Loucy (cell line): ENCODE data around the gene FSTL4.

Source experiments
- H2AFZ ChIP-seq: fragments of 200-600 bp; sonication (generic); 2 replicates; pipeline ENCODE4 v1.6.0; 2016; ENCODE audit warnings: antibody characterized with exemption, mild to moderate bottlenecking, low read length, moderate library complexity
- H3F3A ChIP-seq: fragments of 200-600 bp; 2 replicates; pipeline ENCODE4 v1.6.0; 2016; ENCODE audit warnings: antibody characterized with exemption, low read depth, mild to moderate bottlenecking
- H3K27me3 ChIP-seq: fragments of 200-600 bp; sonication (generic); 2 replicates; pipeline ENCODE4 v1.6.1; 2014; ENCODE audit warnings: low read length, mild to moderate bottlenecking; ENCODE audit not compliant: insufficient read depth, poor library complexity, severe bottlenecking
- H3K36me3 ChIP-seq: fragments of 200-600 bp; sonication (generic); 2 replicates; pipeline ENCODE4 v1.6.1; 2016; ENCODE audit warnings: low read length; ENCODE audit not compliant: insufficient read depth
- H3K4me1 ChIP-seq: fragments of 200-600 bp; sonication (generic); 2 replicates; pipeline ENCODE4 v1.5.1; 2014; ENCODE audit warnings: low read length, mild to moderate bottlenecking; ENCODE audit not compliant: insufficient read depth, poor library complexity, severe bottlenecking
- H3K4me2 ChIP-seq: fragments of 200-600 bp; sonication (generic); 2 replicates; pipeline ENCODE4 v1.6.0; 2014; ENCODE audit warnings: antibody characterized with exemption, low read length, low read depth, mild to moderate bottlenecking; ENCODE audit not compliant: poor library complexity, severe bottlenecking
- H3K4me3 ChIP-seq: fragments of 200-600 bp; sonication (generic); 2 replicates; pipeline ENCODE4 v1.5.1; 2014; ENCODE audit warnings: low read length, mild to moderate bottlenecking, mixed read lengths; ENCODE audit not compliant: poor library complexity, severe bottlenecking
- H3K79me2 ChIP-seq: fragments of 200-600 bp; sonication (generic); 2 replicates; pipeline ENCODE4 v1.6.1; 2014; ENCODE audit warnings: low read length; ENCODE audit not compliant: insufficient read depth
- H3K9ac ChIP-seq: fragments of 200-600 bp; sonication (generic); 2 replicates; pipeline ENCODE4 v1.6.0; 2014; ENCODE audit warnings: mild to moderate bottlenecking, low read depth, low read length, moderate library complexity; ENCODE audit not compliant: poor library complexity, severe bottlenecking
- H3K9me2 ChIP-seq: fragments of 200-600 bp; sonication (generic); replicated peaks from 2 replicates; pipeline ENCODE4 v1.6.1; 2016; ENCODE audit warnings: low read depth, low read length, mixed read lengths
- H3K9me3 ChIP-seq: fragments of 200-600 bp; sonication (generic); 2 replicates; pipeline ENCODE4 v1.6.1; 2014; ENCODE audit warnings: mild to moderate bottlenecking, antibody characterized with exemption, low read length, low read depth; ENCODE audit not compliant: insufficient read depth
- H4K20me1 ChIP-seq: fragments of 200-600 bp; sonication (generic); 2 replicates; pipeline ENCODE4 v1.6.0; 2014; ENCODE audit warnings: antibody characterized with exemption, low read length, mild to moderate bottlenecking; ENCODE audit not compliant: insufficient read depth, poor library complexity, severe bottlenecking
- CTCF ChIP-seq: fragments of 200-600 bp; sonication (generic); conservative IDR thresholded peaks from 2 replicates; pipeline ENCODE4 v1.5.1; 2014; ENCODE audit warnings: mild to moderate bottlenecking, antibody characterized with exemption, low read length
- EZH2phosphoT487 ChIP-seq: fragments of 200-600 bp; IDR thresholded peaks from 2 replicates; pipeline ENCODE4 v1.6.1; 2018; ENCODE audit warnings: antibody characterized with exemption, mild to moderate bottlenecking, moderate library complexity, borderline replicate concordance

The FSTL4 gene

GRCh38 chr5:133525126-133525525, 87.2 kb downstream of the FSTL4 start:
- no peaks in the 10 kb centered on the region for H3K9me3 ChIP-seq
- no peaks in the 10 kb centered on the region for H3K27me3 ChIP-seq
- H3K4me2 ChIP-seq: no peak overlapping the region
- no peaks in the 10 kb centered on the region for H3K4me1 ChIP-seq
- H4K20me1 ChIP-seq: no peaks in the 10 kb centered on the region
- H3K79me2 ChIP-seq: no peaks in the 10 kb centered on the region
- H2AFZ ChIP-seq: no peak overlapping the region
- H3K4me3 ChIP-seq: no peak overlapping the region
- H3K36me3 ChIP-seq: no peaks in the 10 kb centered on the region
- no peak overlapping the region for H3K9ac ChIP-seq
- TF ChIP-seq CTCF: no peak
- no peak for TF ChIP-seq EZH2phosphoT487
- H3F3A ChIP-seq: no peaks in the 10 kb centered on the region
- H3K9me2 ChIP-seq: no peaks in the 10 kb centered on the region

- Histone ChIP-seq H2AFZ (no peak overlapping the region), H3K36me3 (no peaks in the 10 kb centered on the region), H3K4me3 (no peak overlapping the region)
Observed at GRCh38 chr5:133524666-133525065, 87.7 kb downstream of the FSTL4 start.

GRCh38 chr5:133523961-133524586, 88.3 kb downstream of the FSTL4 start:
- no peak overlapping the region for H3K9ac ChIP-seq
- no peaks in the 10 kb centered on the region for H3K79me2 ChIP-seq
- H3F3A ChIP-seq: no peaks in the 10 kb centered on the region
- H3K9me3 ChIP-seq: no peaks in the 10 kb centered on the region
- no peaks in the 10 kb centered on the region for H3K36me3 ChIP-seq
- H3K4me2 ChIP-seq: no peak overlapping the region
- no peaks in the 10 kb centered on the region for H4K20me1 ChIP-seq
- no peaks in the 10 kb centered on the region for H3K4me1 ChIP-seq
- H2AFZ ChIP-seq: no peak overlapping the region
- no peak for TF ChIP-seq CTCF
- no peak for TF ChIP-seq EZH2phosphoT487
- no peaks in the 10 kb centered on the region for H3K27me3 ChIP-seq
- H3K9me2 ChIP-seq: no peaks in the 10 kb centered on the region
- H3K4me3 ChIP-seq: no peak overlapping the region

More at GRCh38 chr5:133524666-133525065, 87.7 kb downstream of the FSTL4 start:
- H3F3A ChIP-seq: no peaks in the 10 kb centered on the region
- no peaks in the 10 kb centered on the region for H3K79me2 ChIP-seq
- no peak overlapping the region for H3K4me2 ChIP-seq
- H3K27me3 ChIP-seq: no peaks in the 10 kb centered on the region
- TF ChIP-seq CTCF (no peak), EZH2phosphoT487 (no peak)
- no peak overlapping the region for H3K9ac ChIP-seq
- no peaks in the 10 kb centered on the region for H3K4me1 ChIP-seq
- no peaks in the 10 kb centered on the region for H3K9me3 ChIP-seq
- H3K9me2 ChIP-seq: no peaks in the 10 kb centered on the region
- H4K20me1 ChIP-seq: no peaks in the 10 kb centered on the region
